ENCODE results near the gene PTGDS.

PTGDS gene

DNA sequence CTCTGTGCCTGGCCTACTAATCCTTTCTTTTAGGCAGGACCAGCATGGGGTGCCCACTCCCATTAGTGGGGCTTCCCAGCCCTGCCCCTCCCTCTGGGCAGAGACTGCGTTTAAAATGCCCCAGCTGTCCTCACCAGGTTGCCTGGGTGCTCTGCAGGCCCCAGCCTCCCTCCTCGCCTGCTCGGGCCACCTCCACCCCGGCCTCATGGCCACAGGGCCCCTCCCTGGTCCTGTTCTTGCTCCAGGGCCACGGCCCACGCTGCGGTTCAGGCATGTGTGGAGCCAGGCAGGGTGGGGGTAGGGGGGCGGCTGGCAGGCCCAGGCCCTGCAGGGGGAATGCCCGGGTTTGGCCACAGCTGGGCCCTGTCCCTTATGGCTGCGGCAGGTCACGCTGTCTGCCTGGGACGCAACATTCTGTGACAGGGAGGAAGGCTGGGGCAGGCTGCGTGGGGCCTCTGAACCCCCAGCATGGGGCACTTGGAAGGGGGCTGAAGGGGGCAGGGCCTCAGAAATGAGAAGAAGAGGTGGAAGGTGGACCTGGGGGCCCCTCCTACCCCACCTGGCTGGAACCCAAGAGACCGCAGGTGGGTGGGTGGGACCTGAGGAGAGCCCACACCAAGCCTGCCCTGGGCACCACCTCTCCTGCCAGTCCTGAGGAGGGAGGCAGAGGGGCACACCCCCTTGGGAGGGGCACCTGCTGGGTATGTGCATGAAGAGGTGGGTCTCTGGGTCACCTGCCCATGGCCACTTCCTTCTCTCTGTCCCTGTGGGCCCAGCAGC lies 25.6 kb upstream of the PTGDS start, which contains the start of gene LCN12:
LCN12 (plus strand) TSS at position 733 of the 780 bp plus-strand sequence. CDS start 55 bp downstream, outside the sequence.
- Mint-ChIP-seq H3K27ac (no peak within 1 kb of the TSS), H3K27me3 (no peaks in the 10 kb centered on the region), H3K4me3 (no peak within 1 kb of the TSS), H3K4me1 (peaks cover 8% of the 10 kb centered on the region), H3K9me3 (peaks cover 3% of the 10 kb centered on the region), H3K36me3 (ENCODE audit: low read depth) (peaks cover 2% of the 10 kb centered on the region)
- ATAC-seq (no peak), DNase-seq (no peak)

GRCh38 chr9:136952321-136952850 lies 24.9 kb upstream of the PTGDS start:
- DNase-seq (no peak), ATAC-seq (no peak)
- H3K9me3 Mint-ChIP-seq: peaks cover 4% of the 10 kb centered on the region
- peaks cover 2% of the 10 kb centered on the region for H3K36me3 Mint-ChIP-seq (ENCODE audit: low read depth)
- H3K4me1 Mint-ChIP-seq: peaks cover 8% of the 10 kb centered on the region
- no peaks in the 10 kb centered on the region for H3K27me3 Mint-ChIP-seq
- H3K4me3 Mint-ChIP-seq: no peak overlapping the region
- no peak overlapping the region for H3K27ac Mint-ChIP-seq

GRCh38 chr9:136952876-136953770 lies 24.2 kb upstream of the PTGDS start:
- no peak for DNase-seq

GRCh38 chr9:136953771-136954269 lies 23.5 kb upstream of the PTGDS start:
- no peak overlapping the region for H3K4me3 Mint-ChIP-seq
- H3K27me3 Mint-ChIP-seq: no peaks in the 10 kb centered on the region
- no peak overlapping the region for H3K27ac Mint-ChIP-seq
- H3K36me3 Mint-ChIP-seq (ENCODE audit: low read depth): peaks cover 2% of the 10 kb centered on the region
- peaks cover 4% of the 10 kb centered on the region for H3K9me3 Mint-ChIP-seq
- no peak for ATAC-seq
- peaks cover 4% of the 10 kb centered on the region for H3K4me1 Mint-ChIP-seq
- DNase-seq: no peak

More at GRCh38 chr9:136952876-136953770, 24.2 kb upstream of the PTGDS start:
- Mint-ChIP-seq H3K4me1 (peaks cover 7% of the 10 kb centered on the region), H3K4me3 (no peak overlapping the region), H3K27ac (no peak overlapping the region), H3K9me3 (peaks cover 4% of the 10 kb centered on the region), H3K36me3 (ENCODE audit: low read depth) (peaks cover 2% of the 10 kb centered on the region), H3K27me3 (no peaks in the 10 kb centered on the region)
- no peak for ATAC-seq

- H3K4me3 Mint-ChIP-seq: no peak overlapping the region
- no peaks in the 10 kb centered on the region for H3K27me3 Mint-ChIP-seq
- peaks cover 3% of the 10 kb centered on the region for H3K4me1 Mint-ChIP-seq
- peaks cover 2% of the 10 kb centered on the region for H3K36me3 Mint-ChIP-seq (ENCODE audit: low read depth)
- DNase-seq (no peak), ATAC-seq (no peak)
- no peak overlapping the region for H3K27ac Mint-ChIP-seq
- H3K9me3 Mint-ChIP-seq: peaks cover 4% of the 10 kb centered on the region
These were observed 22.8 kb upstream of the PTGDS start for GRCh38 chr9:136954270-136955083.

DNA sequence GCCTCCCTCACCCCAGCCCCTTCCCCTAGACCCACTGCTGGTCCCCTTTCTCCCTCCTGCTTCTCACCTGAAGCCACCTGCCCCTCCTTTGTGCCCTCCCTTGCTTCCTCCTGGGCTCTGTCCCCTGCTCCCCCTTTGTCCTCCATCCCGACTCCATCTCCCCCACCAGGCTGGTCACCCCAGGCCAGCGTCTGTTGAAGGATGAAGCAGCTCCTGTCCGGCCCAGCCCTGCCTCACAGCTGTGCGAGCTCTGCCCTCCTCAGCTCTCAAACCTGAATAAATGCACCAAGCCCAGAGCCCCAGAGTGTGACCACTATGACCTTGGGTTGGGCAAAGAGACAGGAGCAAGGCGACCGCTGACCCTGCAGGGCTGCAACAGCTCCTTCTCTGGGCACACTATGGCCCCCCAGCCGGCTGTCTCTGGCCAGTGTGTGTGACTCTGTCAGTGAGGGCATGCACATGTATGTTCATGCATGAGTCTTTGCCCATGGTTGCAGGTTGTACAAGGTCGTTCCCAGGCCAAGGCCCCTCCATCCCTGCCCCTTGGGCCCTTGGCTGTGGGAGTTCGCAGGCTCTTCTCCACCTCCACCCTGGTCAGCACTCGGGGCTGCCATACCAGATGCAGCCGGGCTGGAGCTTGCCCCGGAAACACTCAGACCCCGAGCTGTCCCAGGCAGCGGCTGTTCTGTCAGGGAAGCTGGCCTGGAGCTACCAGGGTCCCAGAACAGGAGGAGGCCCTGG lies 21.9 kb upstream of the PTGDS start:
- Mint-ChIP-seq H3K36me3 (ENCODE audit: low read depth) (peaks cover 2% of the 10 kb centered on the region), H3K4me3 (no peak overlapping the region), H3K9me3 (peaks cover 4% of the 10 kb centered on the region), H3K27me3 (no peaks in the 10 kb centered on the region), H3K27ac (no peak overlapping the region), H3K4me1 (peaks cover 5% of the 10 kb centered on the region)
- DNase-seq (no peak), ATAC-seq (no peak)

- ATAC-seq (no peak), DNase-seq (no peak)
- H3K4me1 Mint-ChIP-seq: peaks cover 5% of the 10 kb centered on the region
- H3K4me3 Mint-ChIP-seq: no peak overlapping the region
- H3K9me3 Mint-ChIP-seq: peaks cover 4% of the 10 kb centered on the region
- peaks cover 2% of the 10 kb centered on the region for H3K36me3 Mint-ChIP-seq (ENCODE audit: low read depth)
- no peaks in the 10 kb centered on the region for H3K27me3 Mint-ChIP-seq
- no peak overlapping the region for H3K27ac Mint-ChIP-seq
These were observed 21.4 kb upstream of the PTGDS start for GRCh38 chr9:136955943-136956335.

DNA sequence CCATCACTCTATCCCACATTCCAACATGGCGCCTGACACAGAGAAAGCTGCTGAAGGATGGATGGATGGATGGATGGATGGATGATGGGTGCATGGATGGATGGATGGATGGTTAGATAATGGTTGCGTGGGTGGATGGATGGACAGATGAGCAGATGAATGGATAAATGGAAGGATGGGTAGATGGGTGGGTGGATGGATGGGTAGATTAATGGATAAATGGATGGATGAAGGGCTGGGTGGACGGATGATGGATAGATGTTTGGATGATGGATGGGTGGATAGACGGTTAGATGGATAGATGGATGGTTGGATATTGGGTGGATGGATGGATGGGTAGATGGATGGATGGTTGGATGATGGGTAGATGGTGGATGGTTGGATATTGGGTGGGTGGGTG lies 20.7 kb upstream of the PTGDS start:
- ATAC-seq (no peak), DNase-seq (no peak)
- no peak overlapping the region for H3K4me3 Mint-ChIP-seq
- peaks cover 7% of the 10 kb centered on the region for H3K4me1 Mint-ChIP-seq
- H3K9me3 Mint-ChIP-seq: peaks cover 4% of the 10 kb centered on the region
- H3K27ac Mint-ChIP-seq: no peak overlapping the region
- no peaks in the 10 kb centered on the region for H3K27me3 Mint-ChIP-seq
- H3K36me3 Mint-ChIP-seq (ENCODE audit: low read depth): peaks cover 2% of the 10 kb centered on the region

DNA sequence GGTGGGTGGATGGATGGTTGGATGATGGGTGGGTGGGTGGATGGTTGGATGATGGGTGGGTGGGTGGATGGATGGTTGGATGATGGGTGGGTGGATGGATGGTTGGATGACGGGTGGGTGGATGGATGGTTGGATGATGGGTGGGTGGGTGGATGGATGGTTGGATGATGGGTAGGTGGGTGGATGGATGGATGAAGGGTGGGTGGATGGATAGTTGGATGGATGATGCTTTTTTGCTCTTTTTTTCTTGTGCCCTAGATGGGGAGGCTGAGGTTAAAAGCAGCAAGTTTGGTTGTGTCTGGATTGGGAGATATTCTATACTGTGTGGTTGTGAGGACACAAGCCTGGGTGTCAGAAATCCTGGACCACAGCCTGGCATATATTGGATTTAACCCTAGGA lies 19.8 kb upstream of the PTGDS start:
- H3K27me3 Mint-ChIP-seq: no peaks in the 10 kb centered on the region
- peaks cover 7% of the 10 kb centered on the region for H3K4me1 Mint-ChIP-seq
- DNase-seq (no peak), ATAC-seq (no peak)
- no peak overlapping the region for H3K4me3 Mint-ChIP-seq
- H3K36me3 Mint-ChIP-seq (ENCODE audit: low read depth): peaks cover 2% of the 10 kb centered on the region
- H3K9me3 Mint-ChIP-seq: peaks cover 4% of the 10 kb centered on the region
- no peak overlapping the region for H3K27ac Mint-ChIP-seq

DNA sequence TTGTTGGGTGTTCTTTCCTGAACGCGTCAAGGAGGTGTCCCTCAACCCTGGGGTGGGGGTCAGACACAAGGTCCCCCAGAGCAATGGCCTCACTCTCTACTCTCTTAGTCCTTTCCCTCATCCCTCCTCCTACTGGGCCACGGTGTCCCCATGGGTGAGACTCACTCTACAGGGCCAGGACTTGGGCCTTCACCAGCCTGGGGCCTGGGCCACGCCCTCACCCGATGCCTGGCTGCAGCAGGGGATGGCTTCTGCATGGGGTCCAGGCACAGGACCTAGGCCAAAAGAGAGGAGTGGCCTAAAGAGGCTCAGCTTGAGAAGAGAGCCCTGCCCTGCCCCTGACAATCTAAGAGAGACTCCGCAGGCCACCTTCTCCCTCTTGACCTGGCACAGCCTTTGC lies 19.4 kb upstream of the PTGDS start:
- peaks cover 2% of the 10 kb centered on the region for H3K36me3 Mint-ChIP-seq (ENCODE audit: low read depth)
- no peak overlapping the region for H3K27ac Mint-ChIP-seq
- H3K4me3 Mint-ChIP-seq: no peak overlapping the region
- H3K4me1 Mint-ChIP-seq: peaks cover 9% of the 10 kb centered on the region
- no peaks in the 10 kb centered on the region for H3K27me3 Mint-ChIP-seq
- no peak for DNase-seq
- ATAC-seq: no peak
- H3K9me3 Mint-ChIP-seq: peaks cover 4% of the 10 kb centered on the region

- Mint-ChIP-seq H3K9me3 (peaks cover 4% of the 10 kb centered on the region), H3K27me3 (no peaks in the 10 kb centered on the region), H3K4me1 (peaks cover 13% of the 10 kb centered on the region), H3K36me3 (ENCODE audit: low read depth) (peaks cover 2% of the 10 kb centered on the region), H3K4me3 (no peak overlapping the region), H3K27ac (no peak overlapping the region)
- DNase-seq (no peak), ATAC-seq (no peak)
These were observed 18.8 kb upstream of the PTGDS start for GRCh38 chr9:136958473-136958872.

DNA sequence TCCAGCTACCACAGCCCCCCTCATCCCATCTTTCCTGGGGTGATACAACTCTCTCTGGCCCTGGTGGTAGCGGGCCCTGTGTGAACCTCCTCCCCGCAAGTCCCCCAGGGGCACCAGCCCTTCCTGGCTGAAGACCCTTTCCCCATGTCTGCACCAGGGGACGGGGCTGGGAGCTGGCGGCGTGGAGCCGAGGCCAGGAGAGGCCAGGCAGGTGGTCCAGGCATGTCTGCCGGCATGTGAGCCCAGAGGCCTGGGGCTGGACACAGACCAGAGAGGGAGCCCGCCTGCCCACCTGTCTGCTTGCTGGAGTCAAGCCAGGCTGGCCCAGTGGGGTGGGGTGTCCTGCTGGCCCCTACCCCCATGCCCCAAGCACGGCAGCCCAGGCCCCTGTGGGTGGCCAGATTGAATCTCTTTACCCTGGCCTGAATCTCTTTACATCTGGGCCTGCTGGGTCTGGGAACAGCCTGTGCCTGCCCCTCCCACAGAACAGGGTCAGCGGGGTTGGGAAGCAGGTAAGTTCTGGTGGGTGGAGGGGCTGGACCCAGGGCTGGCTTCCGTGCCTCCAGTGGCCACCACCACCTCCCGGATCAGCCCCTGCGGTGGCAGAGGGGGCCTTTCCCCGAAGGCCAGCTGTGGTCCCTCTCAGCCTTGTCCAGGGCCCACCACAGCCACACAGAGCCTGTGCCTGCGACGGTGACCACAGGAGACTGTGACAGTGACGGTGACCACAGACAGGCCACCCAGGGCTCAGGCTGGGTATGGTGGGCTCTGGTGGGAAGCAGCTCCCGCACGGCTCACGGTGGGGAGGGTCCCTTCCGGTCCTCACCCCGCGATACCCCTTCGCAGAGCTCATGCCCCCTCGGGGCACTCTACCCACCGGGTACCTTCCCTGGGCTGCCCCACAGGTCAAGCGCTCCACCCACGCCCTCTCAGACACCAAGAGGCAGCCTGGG lies 18.1 kb upstream of the PTGDS start:
- Mint-ChIP-seq H3K4me3 (no peak overlapping the region), H3K27me3 (no peaks in the 10 kb centered on the region), H3K9me3 (peaks cover 4% of the 10 kb centered on the region), H3K27ac (no peak overlapping the region), H3K36me3 (ENCODE audit: low read depth) (peaks cover 2% of the 10 kb centered on the region), H3K4me1 (peaks cover 13% of the 10 kb centered on the region)
- ATAC-seq: no peak
- DNase-seq: no peak
